IMR-90 (cell line): Measurements from ENCODE around the gene TMEM14A.
A peak's percentile ranks its signal among the peaks of the same experiment; 100 is the strongest.

ENCODE experiments used
- BHLHE40 ChIP-seq: fragments of 150-350 bp; IDR thresholded peaks from 2 replicates; pipeline ENCODE4 v1.6.1; 2016; ENCODE audit warnings: mild to moderate bottlenecking, low read depth, low read length
- CHD1 ChIP-seq: IDR thresholded peaks from 2 replicates; pipeline ENCODE4 v1.6.1; 2012; ENCODE audit warnings: low read depth, low read length, improper control_type of control experiment
- CTCF ChIP-seq: conservative IDR thresholded peaks from 2 replicates; pipeline ENCODE4 v1.5.1; 2012; ENCODE audit warnings: mild to moderate bottlenecking, low read depth, low read length, improper control_type of control experiment
- FOS ChIP-seq: fragments of 150-350 bp; IDR thresholded peaks from 2 replicates; pipeline ENCODE4 v1.6.1; 2016; ENCODE audit warnings: low read depth, low read length
- MAFK ChIP-seq: IDR thresholded peaks from 2 replicates; pipeline ENCODE4 v1.6.1; 2012; ENCODE audit warnings: low read depth, low read length, improper control_type of control experiment
- MXI1 ChIP-seq: IDR thresholded peaks from 2 replicates; pipeline ENCODE4 v1.6.1; 2012; ENCODE audit warnings: low read depth, mild to moderate bottlenecking, low read length, moderate library complexity, borderline replicate concordance
- NFE2L2 ChIP-seq: fragments of 150-350 bp; IDR thresholded peaks from 2 replicates; pipeline ENCODE4 v1.6.1; 2016; ENCODE audit warnings: low read depth, mild to moderate bottlenecking, low read length
- POLR2A ChIP-seq: IDR thresholded peaks from 2 replicates; pipeline ENCODE4 v1.6.1; 2012; ENCODE audit warnings: mild to moderate bottlenecking, low read depth, low read length
- RAD21 ChIP-seq: IDR thresholded peaks from 2 replicates; pipeline ENCODE4 v1.6.1; 2012; ENCODE audit warnings: low read length, improper control_type of control experiment
- RCOR1 ChIP-seq: IDR thresholded peaks from 2 replicates; pipeline ENCODE4 v1.6.1; 2012; ENCODE audit warnings: mild to moderate bottlenecking, low read length, improper control_type of control experiment; ENCODE audit not compliant: insufficient replicate concordance
- RFX5 ChIP-seq: IDR thresholded peaks from 2 replicates; pipeline ENCODE4 v1.8.0; 2012; ENCODE audit warnings: low read depth, mild to moderate bottlenecking, low read length, moderate library complexity
- TF ChIP-seq, protein P1 (sequence below): fragments of 150-350 bp; IDR thresholded peaks from 2 replicates; pipeline ENCODE4 v1.6.1; 2016; ENCODE audit warnings: low read depth, mild to moderate bottlenecking, low read length, moderate library complexity, borderline replicate concordance
- TF ChIP-seq, protein P2 (sequence below): fragments of 150-350 bp; IDR thresholded peaks from 2 replicates; pipeline ENCODE4 v1.6.1; 2017; ENCODE audit warnings: mild to moderate bottlenecking, antibody characterized with exemption, low read length, low read depth

GRCh38 chr6:52724406-52725121 is 53.7 kb downstream of the TMEM14A start:
- TF ChIP-seq MXI1 (no peak), CTCF (peak; percentile 65), POLR2A (no peak), RAD21 (peak; percentile 55), RFX5 (no peak), RCOR1 (no peak), MAFK (no peak), BHLHE40 (no peak), CHD1 (no peak), FOS (no peak), NFE2L2 (no peak)
- TF ChIP-seq, protein P1, sequence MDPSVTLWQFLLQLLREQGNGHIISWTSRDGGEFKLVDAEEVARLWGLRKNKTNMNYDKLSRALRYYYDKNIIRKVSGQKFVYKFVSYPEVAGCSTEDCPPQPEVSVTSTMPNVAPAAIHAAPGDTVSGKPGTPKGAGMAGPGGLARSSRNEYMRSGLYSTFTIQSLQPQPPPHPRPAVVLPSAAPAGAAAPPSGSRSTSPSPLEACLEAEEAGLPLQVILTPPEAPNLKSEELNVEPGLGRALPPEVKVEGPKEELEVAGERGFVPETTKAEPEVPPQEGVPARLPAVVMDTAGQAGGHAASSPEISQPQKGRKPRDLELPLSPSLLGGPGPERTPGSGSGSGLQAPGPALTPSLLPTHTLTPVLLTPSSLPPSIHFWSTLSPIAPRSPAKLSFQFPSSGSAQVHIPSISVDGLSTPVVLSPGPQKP = no peak
- TF ChIP-seq, protein P2, sequence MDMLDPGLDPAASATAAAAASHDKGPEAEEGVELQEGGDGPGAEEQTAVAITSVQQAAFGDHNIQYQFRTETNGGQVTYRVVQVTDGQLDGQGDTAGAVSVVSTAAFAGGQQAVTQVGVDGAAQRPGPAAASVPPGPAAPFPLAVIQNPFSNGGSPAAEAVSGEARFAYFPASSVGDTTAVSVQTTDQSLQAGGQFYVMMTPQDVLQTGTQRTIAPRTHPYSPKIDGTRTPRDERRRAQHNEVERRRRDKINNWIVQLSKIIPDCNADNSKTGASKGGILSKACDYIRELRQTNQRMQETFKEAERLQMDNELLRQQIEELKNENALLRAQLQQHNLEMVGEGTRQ = no peak
